ENCODE results near the gene RHOG.
"Not testable (repeated sequence)": the region's sequence is repeated elsewhere in the genome, so short reads cannot be mapped to it uniquely, and the experiment has no call there.

RHOG gene

DNA sequence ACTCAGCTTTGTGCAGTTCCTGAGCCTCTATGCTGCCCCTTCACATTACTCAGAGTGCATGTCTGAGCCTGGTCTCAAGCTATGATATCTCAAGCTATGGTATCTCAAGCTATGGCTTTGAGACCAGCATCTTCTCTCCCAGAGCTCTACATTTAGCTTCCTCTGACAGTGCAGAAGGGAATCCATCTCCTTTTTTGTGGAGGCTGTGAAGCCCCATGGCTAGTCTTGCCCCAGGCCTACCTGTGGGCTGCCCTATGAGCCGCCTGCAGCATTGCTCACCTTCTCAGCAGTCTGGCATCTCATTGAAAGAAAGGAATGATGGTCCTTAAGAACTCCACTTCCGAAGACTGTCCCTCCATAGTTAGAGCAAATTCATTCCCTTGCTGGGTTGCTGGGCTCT lies 19.8 kb downstream of the RHOG start:
- Mint-ChIP-seq H3K4me1 (peaks cover 41% of the 10 kb centered on the region), H3K9me3 (no peaks in the 10 kb centered on the region), H3K27me3 (ENCODE audit: low read depth, poor library complexity) (peaks cover 2% of the 10 kb centered on the region), H3K27ac (no peak overlapping the region), H3K36me3 (ENCODE audit: low read depth) (peaks cover 28% of the 10 kb centered on the region), H3K4me3 (no peak overlapping the region)
- TF ChIP-seq, protein P1, sequence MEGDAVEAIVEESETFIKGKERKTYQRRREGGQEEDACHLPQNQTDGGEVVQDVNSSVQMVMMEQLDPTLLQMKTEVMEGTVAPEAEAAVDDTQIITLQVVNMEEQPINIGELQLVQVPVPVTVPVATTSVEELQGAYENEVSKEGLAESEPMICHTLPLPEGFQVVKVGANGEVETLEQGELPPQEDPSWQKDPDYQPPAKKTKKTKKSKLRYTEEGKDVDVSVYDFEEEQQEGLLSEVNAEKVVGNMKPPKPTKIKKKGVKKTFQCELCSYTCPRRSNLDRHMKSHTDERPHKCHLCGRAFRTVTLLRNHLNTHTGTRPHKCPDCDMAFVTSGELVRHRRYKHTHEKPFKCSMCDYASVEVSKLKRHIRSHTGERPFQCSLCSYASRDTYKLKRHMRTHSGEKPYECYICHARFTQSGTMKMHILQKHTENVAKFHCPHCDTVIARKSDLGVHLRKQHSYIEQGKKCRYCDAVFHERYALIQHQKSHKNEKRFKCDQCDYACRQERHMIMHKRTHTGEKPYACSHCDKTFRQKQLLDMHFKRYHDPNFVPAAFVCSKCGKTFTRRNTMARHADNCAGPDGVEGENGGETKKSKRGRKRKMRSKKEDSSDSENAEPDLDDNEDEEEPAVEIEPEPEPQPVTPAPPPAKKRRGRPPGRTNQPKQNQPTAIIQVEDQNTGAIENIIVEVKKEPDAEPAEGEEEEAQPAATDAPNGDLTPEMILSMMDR (IDR thresholded peaks at IDR 0.05) = no peak
- DNase-seq = no peak

DNA sequence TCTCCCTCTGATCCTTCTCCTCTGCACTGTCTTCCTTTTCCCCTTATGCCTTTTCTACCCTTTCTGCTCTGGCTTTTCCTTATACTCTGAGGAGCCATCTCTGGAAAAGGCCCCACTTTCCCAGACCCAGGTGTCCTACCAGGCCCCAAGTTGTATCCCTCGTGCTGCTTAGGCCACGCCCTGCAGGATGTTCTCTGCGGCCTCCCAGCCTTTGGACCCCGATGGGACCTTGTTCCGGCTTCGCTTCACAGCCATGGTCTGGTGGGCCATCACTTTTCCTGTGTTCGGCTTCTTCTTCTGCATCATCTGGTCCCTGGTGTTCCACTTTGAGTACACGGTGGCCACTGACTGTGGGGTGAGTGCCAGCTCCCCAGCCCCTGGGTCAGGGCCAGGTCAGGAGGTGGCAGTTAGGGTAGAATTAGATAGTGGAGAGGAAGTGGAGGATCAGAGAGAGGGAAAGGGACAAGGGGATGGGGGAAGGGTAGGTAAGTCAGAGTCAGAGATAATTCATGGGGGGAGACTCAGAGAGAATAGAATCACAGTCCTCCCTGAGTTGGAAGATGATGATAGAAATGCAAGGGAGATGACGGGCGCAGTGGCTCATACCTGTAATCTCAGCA lies 23.5 kb downstream of the RHOG start:
- no peak for DNase-seq
- Mint-ChIP-seq H3K4me1 (peaks cover 24% of the 10 kb centered on the region), H3K4me3 (peak overlapping the region; percentile 24), H3K36me3 (ENCODE audit: low read depth) (peaks cover 6% of the 10 kb centered on the region), H3K27me3 (ENCODE audit: low read depth, poor library complexity) (peaks cover 2% of the 10 kb centered on the region), H3K9me3 (no peaks in the 10 kb centered on the region), H3K27ac (peak overlapping the region; percentile 72)
- TF ChIP-seq, protein P1 (IDR thresholded peaks at IDR 0.05) = no peak

DNA sequence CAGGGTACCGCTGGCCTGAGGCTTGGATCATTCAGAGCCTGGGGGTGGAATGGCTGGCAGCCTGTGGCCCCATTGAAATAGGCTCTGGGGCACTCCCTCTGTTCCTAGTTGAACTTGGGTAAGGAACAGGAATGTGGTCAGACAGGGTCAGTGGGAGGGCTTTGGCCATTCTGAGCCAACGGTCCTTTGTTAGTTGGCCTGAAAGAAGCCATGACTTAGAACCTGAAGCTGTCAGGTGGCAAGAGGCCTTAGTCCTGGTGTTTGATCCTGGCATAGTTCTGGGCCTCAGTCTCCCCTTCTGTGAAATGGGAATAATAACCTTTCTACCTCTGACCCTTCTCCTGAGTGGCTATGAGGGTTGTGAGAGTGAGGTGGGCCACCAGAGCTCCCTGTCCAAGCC lies 24.1 kb downstream of the RHOG start:
- Mint-ChIP-seq H3K4me3 (no peak overlapping the region), H3K36me3 (ENCODE audit: low read depth) (peaks cover 8% of the 10 kb centered on the region), H3K4me1 (peaks cover 24% of the 10 kb centered on the region), H3K27ac (no peak overlapping the region), H3K9me3 (no peaks in the 10 kb centered on the region), H3K27me3 (ENCODE audit: low read depth, poor library complexity) (peaks cover 2% of the 10 kb centered on the region)
- TF ChIP-seq, protein P1 (IDR thresholded peaks at IDR 0.05) = no peak
- DNase-seq = no peak

DNA sequence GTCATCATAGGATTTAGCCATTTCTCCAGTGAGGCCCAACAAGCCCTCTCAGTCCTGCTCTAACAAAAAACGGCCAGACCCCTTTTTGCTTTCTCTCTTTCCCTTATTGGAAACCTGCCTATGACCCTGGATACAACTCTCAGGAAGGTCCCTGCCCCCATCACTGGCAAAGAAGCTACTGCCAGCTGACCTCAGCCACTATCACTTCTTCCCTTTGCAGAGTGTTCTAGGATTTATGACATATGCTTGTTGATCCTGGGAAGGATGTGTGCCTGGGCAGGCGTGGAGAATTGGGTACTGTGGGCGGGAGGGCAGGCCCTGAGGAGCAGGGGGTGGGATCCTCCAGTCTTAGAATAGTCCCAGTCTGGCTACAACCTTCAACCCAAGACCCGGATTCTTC lies 24.9 kb downstream of the RHOG start:
- Mint-ChIP-seq H3K27me3 (ENCODE audit: low read depth, poor library complexity) (peaks cover 2% of the 10 kb centered on the region), H3K4me1 (peaks cover 32% of the 10 kb centered on the region), H3K4me3 (peak overlapping the region; percentile 12), H3K9me3 (no peaks in the 10 kb centered on the region), H3K36me3 (ENCODE audit: low read depth) (peaks cover 8% of the 10 kb centered on the region), H3K27ac (peak overlapping the region; percentile 92)
- DNase-seq = no peak
- TF ChIP-seq, protein P1 (IDR thresholded peaks at IDR 0.05) = no peak

DNA sequence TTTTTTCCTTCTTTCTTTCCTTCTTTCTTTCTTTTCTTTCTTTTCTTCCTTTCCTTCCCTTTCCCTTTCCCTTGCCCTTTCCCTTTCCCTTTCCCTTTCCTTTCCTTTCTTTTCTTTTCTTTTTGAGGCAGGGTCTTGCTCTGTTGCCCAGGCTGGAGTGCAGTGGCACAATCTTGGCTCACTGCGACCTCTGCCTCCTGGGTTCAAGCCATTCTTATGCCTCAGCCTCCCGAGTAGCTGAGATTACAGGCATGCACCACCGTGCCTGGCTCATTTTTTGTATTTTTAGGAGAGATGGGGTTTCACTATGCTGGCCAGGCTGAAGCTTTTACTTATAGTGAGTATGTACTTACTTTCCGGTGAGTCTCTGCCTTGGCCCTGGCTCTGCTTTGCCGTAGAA lies 25.9 kb downstream of the RHOG start:
- Mint-ChIP-seq H3K27ac (peak overlapping the region; percentile 92), H3K4me1 (peaks cover 38% of the 10 kb centered on the region)
- not testable (repeated sequence) for H3K9me3 Mint-ChIP-seq; H3K36me3 Mint-ChIP-seq (ENCODE audit: low read depth); DNase-seq; H3K4me3 Mint-ChIP-seq; H3K27me3 Mint-ChIP-seq (ENCODE audit: low read depth, poor library complexity)

DNA sequence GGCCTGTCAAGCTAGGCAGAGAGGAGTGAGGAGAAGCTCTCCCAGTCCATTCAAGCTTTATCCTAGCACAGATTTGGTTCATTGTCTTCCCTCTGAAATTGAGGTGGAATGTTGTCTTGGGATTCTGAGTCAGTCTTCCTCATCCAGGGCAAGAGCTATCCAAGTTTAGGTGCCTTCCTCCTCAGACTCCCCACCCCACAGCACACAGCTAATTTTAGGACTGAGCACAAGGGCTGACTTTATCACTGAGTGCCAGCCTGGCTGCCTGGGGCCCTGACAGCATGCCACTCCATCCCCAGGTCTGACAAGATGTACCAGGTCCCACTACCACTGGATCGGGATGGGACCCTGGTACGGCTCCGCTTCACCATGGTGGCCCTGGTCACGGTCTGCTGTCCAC lies 29.8 kb downstream of the RHOG start:
- no peak for DNase-seq
- Mint-ChIP-seq H3K27me3 (ENCODE audit: low read depth, poor library complexity) (no peaks in the 10 kb centered on the region), H3K27ac (no peak overlapping the region), H3K9me3 (no peaks in the 10 kb centered on the region), H3K4me3 (no peak overlapping the region), H3K4me1 (peaks cover 44% of the 10 kb centered on the region), H3K36me3 (ENCODE audit: low read depth) (peaks cover 4% of the 10 kb centered on the region)
- TF ChIP-seq, protein P1 (IDR thresholded peaks at IDR 0.05) = no peak
